HG02610 (cell line): ENCODE results near the gene SLC25A25.
A peak's percentile ranks its signal among the peaks of the same experiment; 100 is the strongest.

ENCODE experiments used
- ATAC-seq: cut with Tn5 transposase; IDR thresholded peaks from one replicate; pipeline ENCODE4 v1.9.1; 2021; ENCODE audit warnings: mild to moderate bottlenecking, moderate library complexity; ENCODE audit not compliant: unreplicated experiment

Gene SLC25A25

GRCh38 chr9:128072144-128073021 is 4.4 kb downstream of the SLC25A25 start:
- ATAC-seq, result no peak

GRCh38 chr9:128073253-128073886 is 5.3 kb downstream of the SLC25A25 start:
- ATAC-seq, result no peak

- no peak for ATAC-seq
These were observed 9.9 kb downstream of the SLC25A25 start for GRCh38 chr9:128077847-128078503.

- no peak for ATAC-seq
These were observed 10.7 kb downstream of the SLC25A25 start for GRCh38 chr9:128078504-128079434.

GRCh38 chr9:128080206-128080605 is 12.2 kb downstream of the SLC25A25 start:
- ATAC-seq, result no peak

DNA sequence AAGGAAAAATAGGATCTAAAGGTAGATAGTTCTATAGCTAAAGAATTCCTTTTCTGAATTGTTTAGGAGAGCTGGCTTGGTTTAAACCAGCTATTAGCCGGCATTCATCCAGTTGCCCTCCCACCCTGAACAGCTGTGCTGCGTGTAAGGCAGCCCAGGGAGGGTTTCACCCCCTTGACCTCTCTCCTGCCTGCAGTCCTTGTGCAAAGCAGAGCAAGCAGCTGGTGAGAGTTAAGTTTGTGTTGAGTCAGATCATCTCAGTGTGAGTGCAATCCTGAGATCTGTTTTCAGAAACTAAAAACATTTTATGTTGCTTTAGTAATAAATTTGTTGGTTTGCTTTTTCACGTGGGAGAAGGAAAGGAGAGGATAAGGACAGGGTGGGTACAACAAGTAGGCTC is 13.0 kb downstream of the SLC25A25 start:
- no peak for ATAC-seq

DNA sequence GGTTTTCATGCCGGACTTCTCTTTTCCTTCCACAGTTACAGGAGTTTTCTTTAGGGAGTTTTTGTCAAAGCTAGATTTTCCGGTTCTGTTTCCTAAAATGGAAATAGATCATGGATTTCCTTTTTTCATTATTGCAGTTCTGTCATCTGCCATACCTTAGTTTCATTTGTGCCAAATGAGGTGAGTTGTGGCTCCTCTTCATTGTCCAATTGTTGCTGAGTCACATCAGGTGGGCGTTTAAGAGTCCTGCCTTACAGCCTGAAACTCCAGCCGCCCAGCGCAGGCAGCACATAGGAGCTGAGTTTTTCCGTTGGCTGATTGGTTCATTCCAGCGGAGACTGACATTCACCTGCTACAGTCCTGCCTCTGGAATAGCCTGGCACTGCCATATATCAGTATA is 14.1 kb downstream of the SLC25A25 start:
- ATAC-seq, result no peak

DNA sequence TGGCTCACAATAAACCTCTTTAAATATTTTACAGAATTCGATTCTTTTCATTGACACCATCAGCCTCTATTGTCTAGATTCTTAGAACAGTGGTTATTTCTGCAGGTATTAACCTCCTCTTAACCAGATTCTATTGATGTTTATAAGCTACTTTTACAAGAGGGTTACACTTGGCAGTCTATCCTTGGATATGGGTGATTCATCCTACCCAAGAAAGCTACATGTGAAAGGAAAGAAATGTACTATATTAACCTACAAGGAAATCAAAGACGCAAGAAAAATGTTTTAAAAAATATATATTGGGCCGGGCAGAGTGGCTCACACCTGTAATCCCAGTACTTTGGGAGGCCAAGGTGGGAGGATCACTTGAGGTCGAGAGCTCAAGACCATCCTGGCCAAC is 16.7 kb downstream of the SLC25A25 start:
- ATAC-seq, result no peak

DNA sequence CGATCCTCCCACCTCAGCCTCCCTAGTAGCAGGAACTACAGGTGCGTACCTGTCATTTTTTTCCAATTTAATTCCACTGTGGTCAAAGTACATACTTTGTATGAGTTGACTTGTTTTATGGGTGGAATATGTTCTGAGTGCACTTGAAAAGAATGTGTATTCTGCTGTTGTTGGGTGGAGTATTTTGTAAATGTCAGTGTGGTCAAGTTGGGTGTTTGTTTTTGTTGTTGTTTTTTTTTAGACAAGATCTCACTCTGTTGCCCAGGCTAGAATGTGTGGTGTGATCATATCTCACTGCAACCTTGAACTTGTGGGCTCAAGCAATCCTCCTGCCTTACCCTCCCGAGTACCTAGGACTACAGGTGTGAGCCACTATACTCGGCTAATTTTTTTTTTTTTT is 17.9 kb downstream of the SLC25A25 start:
- no peak for ATAC-seq

- no peak for ATAC-seq
These were observed 19.2 kb downstream of the SLC25A25 start for GRCh38 chr9:128087262-128087661.

DNA sequence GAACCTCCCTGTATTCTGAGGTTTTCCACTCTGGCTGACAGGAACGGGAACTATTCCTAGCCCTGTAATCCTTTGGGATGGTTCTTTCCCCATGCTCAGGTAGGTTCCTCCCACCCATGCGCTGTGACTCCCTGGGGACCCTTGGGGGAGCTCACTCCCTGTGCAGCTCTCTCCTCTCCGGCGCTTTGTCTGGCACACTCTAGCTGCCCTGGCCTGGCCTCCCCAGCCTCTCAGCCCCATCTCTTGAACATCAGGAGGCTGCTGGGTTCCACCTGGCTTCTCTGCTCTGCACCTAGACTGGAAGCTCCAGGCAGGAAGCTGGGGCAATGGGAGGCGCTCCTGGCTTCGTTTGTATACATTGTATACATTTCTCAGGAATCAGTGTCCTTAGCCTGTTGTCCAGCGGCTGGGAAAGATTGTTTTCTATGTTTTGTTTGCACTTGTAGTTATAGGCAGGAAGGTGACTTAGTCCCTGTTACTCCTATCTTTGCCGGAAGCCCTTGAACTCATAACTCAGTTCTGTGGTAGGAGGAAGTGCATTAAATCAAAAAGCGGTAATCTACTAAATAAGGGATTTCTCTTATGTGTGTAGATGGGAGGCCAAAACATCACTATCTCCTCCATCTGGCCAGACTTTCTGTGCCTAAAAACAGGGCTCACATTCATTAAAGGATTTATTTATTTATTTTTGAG is 20.4 kb downstream of the SLC25A25 start:
- ATAC-seq, result no peak

- ATAC-seq, result no peak
These were observed 21.3 kb downstream of the SLC25A25 start for GRCh38 chr9:128089299-128089698.

DNA sequence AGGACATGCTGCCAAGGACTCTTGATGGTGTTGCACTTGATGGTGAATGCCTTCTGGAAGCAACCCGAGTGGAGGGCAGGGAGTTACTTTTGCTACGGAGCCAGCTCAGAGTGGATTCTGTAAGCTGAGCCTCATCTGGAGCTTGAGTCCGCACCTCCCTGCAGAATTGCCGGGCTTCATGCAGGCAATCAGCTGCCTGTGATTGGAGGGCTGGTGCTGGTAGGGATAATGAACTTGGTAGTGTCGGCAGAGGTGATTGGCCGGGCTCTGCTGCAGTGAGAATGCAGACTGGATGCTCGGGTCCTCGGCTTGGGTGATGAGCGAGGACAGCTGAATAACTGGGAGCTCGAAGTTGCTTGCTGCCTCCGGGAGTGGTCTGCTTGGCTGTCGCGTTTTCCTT is 23.1 kb downstream of the SLC25A25 start:
- no peak for ATAC-seq

- no peak for ATAC-seq
These were observed 23.5 kb downstream of the SLC25A25 start for GRCh38 chr9:128091571-128091970.

GRCh38 chr9:128092199-128092977 is 24.4 kb downstream of the SLC25A25 start:
- no peak for ATAC-seq

- no peak for ATAC-seq
These were observed 25.0 kb downstream of the SLC25A25 start for GRCh38 chr9:128093011-128093410.

- peak; percentile 90 for ATAC-seq
These were observed 26.3 kb downstream of the SLC25A25 start for GRCh38 chr9:128094166-128094949.

DNA sequence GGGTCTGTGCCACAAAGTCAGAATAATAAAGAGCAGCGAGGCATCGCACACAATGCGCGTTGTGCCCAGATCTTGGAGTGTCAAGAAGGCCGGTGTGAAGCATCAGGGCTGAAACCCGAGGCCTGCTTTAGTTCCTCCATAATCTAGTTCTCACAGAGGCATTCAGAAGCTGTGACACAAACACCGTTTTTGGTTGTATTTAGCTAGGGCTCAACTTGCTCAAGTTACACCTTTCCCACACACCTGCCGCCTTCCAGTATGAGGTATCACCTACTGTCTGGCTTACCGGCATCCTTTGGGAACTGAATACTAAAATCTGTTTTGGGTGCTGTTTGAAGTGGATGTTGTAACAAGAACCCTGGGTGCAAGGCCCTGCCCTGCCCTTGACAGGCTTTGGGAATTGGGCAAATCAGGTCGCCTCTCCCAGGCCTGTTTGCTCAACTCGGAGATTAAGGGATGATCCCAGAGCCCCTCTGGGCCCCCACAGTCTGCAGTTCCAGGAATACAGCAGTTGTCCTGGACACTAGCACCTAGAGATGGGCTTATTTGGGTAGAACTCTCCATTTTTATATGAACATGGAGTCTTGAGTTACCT is 27.0 kb downstream of the SLC25A25 start:
- ATAC-seq, result no peak
